HTERT RPE-1 (cell line): Measurements from ENCODE around the gene FADS6.

Experiments
- in situ Hi-C: fragments of 300-500 bp; cut with MboI; formaldehyde crosslinking; loops from 4 replicates; pipeline ENCODE4 v1.14.3; 2020; ENCODE audit warnings: low sequenced_read_pairs

Gene FADS6

GRCh38 chr17:74833501-74834377 is 59.7 kb downstream of the FADS6 start:
- in situ Hi-C loops: no loop called here

- in situ Hi-C loops: no loop called here
Observed at GRCh38 chr17:74832421-74832820, 61.0 kb downstream of the FADS6 start.

- in situ Hi-C loops: no loop called here
Observed at GRCh38 chr17:74831444-74832146, 61.8 kb downstream of the FADS6 start.

GRCh38 chr17:74830861-74831260 is 62.6 kb downstream of the FADS6 start:
- in situ Hi-C loops: no loop called here

GRCh38 chr17:74827800-74828199 is 65.6 kb downstream of the FADS6 start:
- in situ Hi-C loops: no loop called here
